Panc1 (cell line): Measurements from ENCODE around the gene SYDE2. TPM values are rescaled to one million over a fixed set of nuclear protein-coding genes. Genes with fewer than 3 reads are reported as not detected.
"Not testable (repeated sequence)": the region's sequence is repeated elsewhere in the genome, so short reads cannot be mapped to it uniquely, and the experiment has no call there.

Experiments
- ATAC-seq: fragments of 200-7000 bp; cut with Tn5 transposase; 2 replicates; pipeline ENCODE4 v1.9.1; 2020; ENCODE audit warnings: mild to moderate bottlenecking, moderate library complexity
- Bru-seq: library from RNA; stranded (reverse); fragments of 400-500 nt; gene quantifications from one replicate; lab custom pipeline; 2021; lab: Mats Ljungman, UMichigan
- BruChase-seq, 2 experiments: library from RNA; stranded (reverse); fragments of 400-500 nt; gene quantifications; one replicate each; lab custom pipeline; 2021; lab: Mats Ljungman, UMichigan
- BruUV-seq: library from RNA; stranded (reverse); fragments of 400-500 nt; replicated peaks from 2 replicates; lab custom pipeline; 2021; lab: Mats Ljungman, UMichigan
- CTCF ChIA-PET: fragments of 300-600 bp; sonication (Branson Sonifier 250); formaldehyde crosslinking; loops from one replicate; lab custom pipeline; 2022; ENCODE audit warnings: antibody characterized with exemption; lab: Charles Lee
- POLR2A ChIA-PET: fragments of 300-600 bp; sonication (Branson Sonifier 250); formaldehyde crosslinking; loops from one replicate; lab custom pipeline; 2022; ENCODE audit warnings: antibody characterized with exemption; lab: Charles Lee
- DNase-seq: peaks from one replicate; pipeline ENCODE4 v3.0.0-alpha.2; 2010; ENCODE audit warnings: low read depth, low spot score
- H3K27ac ChIP-seq: 2 replicates; pipeline ENCODE4 v1.5.1; 2011; ENCODE audit warnings: mild to moderate bottlenecking, low read length, inconsistent platforms
- H3K27me3 ChIP-seq: fragments of 200-500 bp; sonication (Bioruptor generic); 2 replicates; pipeline ENCODE4 v1.6.0; 2014; ENCODE audit warnings: low read length, inconsistent platforms; ENCODE audit not compliant: control insufficient read depth, insufficient read depth
- H3K36me3 ChIP-seq: fragments of 200-500 bp; sonication (Bioruptor generic); 2 replicates; pipeline ENCODE4 v1.5.1; 2014; ENCODE audit warnings: inconsistent platforms, mild to moderate bottlenecking, low read length, moderate library complexity; ENCODE audit not compliant: control insufficient read depth, insufficient read depth
- H3K4me1 ChIP-seq: 2 replicates; pipeline ENCODE4 v1.5.1; 2011; ENCODE audit warnings: inconsistent platforms, mild to moderate bottlenecking, low read length, moderate library complexity; ENCODE audit not compliant: control insufficient read depth, insufficient read depth
- H3K4me3 ChIP-seq, 2 experiments: 2 replicates each; pipeline ENCODE4 v1.5.1; 2011 to 2012; ENCODE audit warnings: low read depth in 2 of 2, low read length in 2 of 2, mild to moderate bottlenecking in 2 of 2, inconsistent platforms in 1 of 2, moderate library complexity in 1 of 2
- H3K9me3 ChIP-seq: fragments of 200-500 bp; sonication (Bioruptor generic); 2 replicates; pipeline ENCODE4 v1.5.1; 2014; ENCODE audit warnings: low read depth, mild to moderate bottlenecking, inconsistent platforms, low read length, moderate library complexity; ENCODE audit not compliant: control insufficient read depth, insufficient read depth
- POLR2AphosphoS5 ChIP-seq: IDR thresholded peaks from 2 replicates; pipeline ENCODE4 v1.6.1; 2012; ENCODE audit warnings: mild to moderate bottlenecking, low read depth, low read length, moderate library complexity
- SIN3A ChIP-seq: IDR thresholded peaks from 2 replicates; pipeline ENCODE4 v1.6.1; 2012; ENCODE audit warnings: low read depth, mild to moderate bottlenecking, low read length, moderate library complexity, borderline replicate concordance; ENCODE audit not compliant: insufficient read depth
- TCF7L2 ChIP-seq: IDR thresholded peaks from 2 replicates; pipeline ENCODE4 v1.6.1; 2011; ENCODE audit warnings: mild to moderate bottlenecking, low read depth, low read length, inconsistent platforms
- in situ Hi-C: cut with HindIII; loops from 2 replicates; pipeline ENCODE4 v1.10.0; 2016; ENCODE audit warnings: low sequenced_read_pairs, low pct_unique_long_range_greater_than_20kb
- intact Hi-C: fragments of 100-400 bp; cut with micrococcal nuclease; formaldehyde crosslinking; loops from one replicate; pipeline ENCODE4 v1.10.0; 2022; ENCODE audit not compliant: unreplicated experiment
- long read RNA-seq: library from polyadenylated mRNA; unstranded; transcript quantifications from one replicate; pipeline ENCODE4 v2.0.0, GENCODE V29; 2021; ENCODE audit not compliant: unreplicated experiment
- polyA plus RNA-seq: library from polyadenylated mRNA; unstranded; fragments of >200 nt; gene quantifications from one replicate; pipeline ENCODE4 v1.2.1, GENCODE V29; 2012; ENCODE audit warnings: missing spikeins; ENCODE audit not compliant: insufficient read length
- total RNA-seq: library from RNA; stranded (reverse); gene quantifications from one replicate; pipeline ENCODE4 v1.2.1, GENCODE V29; 2021; ENCODE audit not compliant: unreplicated experiment
- TF ChIP-seq, protein P1 (sequence below): fragments of 450-650 bp; IDR thresholded peaks from 2 replicates; pipeline ENCODE4 v1.5.1; 2017; ENCODE audit warnings: mild to moderate bottlenecking
- TF ChIP-seq, protein P2 (sequence below), 2 experiments: IDR thresholded peaks; 2 replicates each; pipeline ENCODE4 v1.6.1; 2011 to 2012; ENCODE audit warnings: low read depth in 2 of 2, control low read depth in 1 of 2, low read length in 1 of 2, mild to moderate bottlenecking in 1 of 2, moderate library complexity in 1 of 2; ENCODE audit not compliant: insufficient read depth in 1 of 2

Gene SYDE2, protein sequence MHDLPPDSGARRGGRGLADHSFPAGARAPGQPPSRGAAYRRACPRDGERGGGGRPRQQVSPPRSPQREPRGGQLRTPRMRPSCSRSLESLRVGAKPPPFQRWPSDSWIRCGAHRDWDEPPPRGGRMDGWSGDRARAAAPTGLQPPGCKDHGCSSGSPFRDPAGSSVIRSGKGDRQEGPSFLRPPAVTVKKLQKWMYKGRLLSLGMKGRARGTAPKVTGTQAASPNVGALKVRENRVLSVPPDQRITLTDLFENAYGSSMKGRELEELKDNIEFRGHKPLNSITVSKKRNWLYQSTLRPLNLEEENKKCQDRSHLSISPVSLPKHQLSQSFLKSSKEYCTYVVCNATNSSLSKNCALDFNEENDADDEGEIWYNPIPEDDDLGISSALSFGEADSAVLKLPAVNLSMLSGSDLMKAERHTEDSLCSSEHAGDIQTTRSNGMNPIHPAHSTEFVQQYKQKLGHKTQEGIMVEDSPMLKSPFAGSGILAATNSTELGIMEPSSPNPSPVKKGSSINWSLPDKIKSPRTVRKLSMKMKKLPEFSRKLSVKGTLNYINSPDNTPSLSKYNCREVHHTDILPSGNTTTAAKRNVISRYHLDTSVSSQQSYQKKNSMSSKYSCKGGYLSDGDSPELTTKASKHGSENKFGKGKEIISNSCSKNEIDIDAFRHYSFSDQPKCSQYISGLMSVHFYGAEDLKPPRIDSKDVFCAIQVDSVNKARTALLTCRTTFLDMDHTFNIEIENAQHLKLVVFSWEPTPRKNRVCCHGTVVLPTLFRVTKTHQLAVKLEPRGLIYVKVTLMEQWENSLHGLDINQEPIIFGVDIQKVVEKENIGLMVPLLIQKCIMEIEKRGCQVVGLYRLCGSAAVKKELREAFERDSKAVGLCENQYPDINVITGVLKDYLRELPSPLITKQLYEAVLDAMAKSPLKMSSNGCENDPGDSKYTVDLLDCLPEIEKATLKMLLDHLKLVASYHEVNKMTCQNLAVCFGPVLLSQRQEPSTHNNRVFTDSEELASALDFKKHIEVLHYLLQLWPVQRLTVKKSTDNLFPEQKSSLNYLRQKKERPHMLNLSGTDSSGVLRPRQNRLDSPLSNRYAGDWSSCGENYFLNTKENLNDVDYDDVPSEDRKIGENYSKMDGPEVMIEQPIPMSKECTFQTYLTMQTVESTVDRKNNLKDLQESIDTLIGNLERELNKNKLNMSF
- total RNA-seq: 18.2 TPM
- polyA plus RNA-seq: 2.9 TPM
- percentile 91 among the genes with signal in this experiment for Bru-seq, nascent RNA
- BruChase-seq, experiment 1, labeled RNA remaining after a 2-hour chase: percentile 93 among the genes with signal in this experiment
- BruChase-seq, experiment 2, labeled RNA remaining after a 6-hour chase: percentile 82 among the genes with signal in this experiment
- long read RNA-seq, full-length matches to known transcripts: 18 of 33 reads
- long read RNA-seq, partial matches to known transcripts: 8 of 33 reads
- long read RNA-seq, other reads (novel, unspliced or antisense): 7 of 33 reads

DNA sequence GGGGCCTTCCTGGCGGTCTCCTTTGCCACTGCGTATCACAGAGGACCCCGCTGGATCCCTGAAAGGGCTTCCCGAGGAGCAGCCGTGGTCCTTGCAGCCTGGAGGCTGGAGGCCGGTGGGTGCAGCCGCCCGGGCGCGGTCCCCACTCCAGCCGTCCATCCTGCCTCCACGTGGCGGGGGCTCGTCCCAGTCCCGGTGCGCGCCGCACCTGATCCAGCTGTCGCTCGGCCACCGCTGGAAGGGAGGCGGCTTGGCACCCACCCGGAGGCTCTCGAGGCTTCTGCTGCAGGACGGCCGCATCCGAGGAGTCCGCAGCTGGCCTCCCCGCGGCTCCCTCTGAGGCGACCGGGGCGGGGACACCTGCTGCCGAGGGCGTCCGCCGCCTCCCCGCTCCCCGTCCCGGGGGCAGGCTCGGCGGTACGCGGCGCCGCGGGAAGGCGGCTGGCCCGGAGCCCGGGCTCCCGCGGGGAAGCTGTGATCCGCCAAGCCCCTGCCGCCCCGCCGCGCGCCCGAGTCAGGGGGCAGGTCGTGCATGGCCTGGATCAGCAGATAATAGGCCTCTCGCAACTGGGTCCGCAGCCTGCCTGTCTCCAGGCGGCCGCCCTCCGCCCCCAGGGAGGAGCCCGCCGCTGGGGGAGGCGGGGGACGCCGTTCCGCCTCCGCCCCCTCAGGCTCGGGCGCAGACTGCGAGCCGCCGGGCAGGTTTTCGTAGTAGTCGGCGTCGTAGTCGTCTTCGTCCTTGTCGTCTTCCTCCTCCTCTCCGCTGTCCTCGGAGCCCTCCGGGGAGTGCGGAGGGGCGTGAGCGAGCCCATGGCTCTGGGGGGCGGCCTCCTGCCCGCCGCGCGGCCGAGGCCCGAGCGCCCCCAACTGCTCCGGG is at the start of gene SYDE2:
TSS of gene SYDE2 (minus strand) at position 554 of the 877 bp plus-strand sequence. CDS start at position 534, 20 bp downstream.
- Histone ChIP-seq H3K9me3 (no peaks in the 10 kb centered on the region), H3K27me3 (no peaks in the 10 kb centered on the region), H3K36me3 (peaks cover 2% of the 10 kb centered on the region; the same call in 1 of the 2 replicates), H3K27ac (peak within 1 kb of the TSS; percentile 90), H3K4me1 (peaks cover 61% of the 10 kb centered on the region), H3K4me3 (peak within 1 kb of the TSS; percentile 78 to 81)
- ChIA-PET POLR2A (interaction anchor here (0.7 kb wide), 1 partner anchor 70 kb away, joined by 3 read pairs; no protein-coding TSS in a partner anchor), CTCF (interaction anchor here (0.7 to 1.7 kb wide), 2 partner anchors 54 to 581 kb away, joined by 5 to 7 read pairs; no protein-coding TSS in a partner anchor)
- TF ChIP-seq, protein P1, sequence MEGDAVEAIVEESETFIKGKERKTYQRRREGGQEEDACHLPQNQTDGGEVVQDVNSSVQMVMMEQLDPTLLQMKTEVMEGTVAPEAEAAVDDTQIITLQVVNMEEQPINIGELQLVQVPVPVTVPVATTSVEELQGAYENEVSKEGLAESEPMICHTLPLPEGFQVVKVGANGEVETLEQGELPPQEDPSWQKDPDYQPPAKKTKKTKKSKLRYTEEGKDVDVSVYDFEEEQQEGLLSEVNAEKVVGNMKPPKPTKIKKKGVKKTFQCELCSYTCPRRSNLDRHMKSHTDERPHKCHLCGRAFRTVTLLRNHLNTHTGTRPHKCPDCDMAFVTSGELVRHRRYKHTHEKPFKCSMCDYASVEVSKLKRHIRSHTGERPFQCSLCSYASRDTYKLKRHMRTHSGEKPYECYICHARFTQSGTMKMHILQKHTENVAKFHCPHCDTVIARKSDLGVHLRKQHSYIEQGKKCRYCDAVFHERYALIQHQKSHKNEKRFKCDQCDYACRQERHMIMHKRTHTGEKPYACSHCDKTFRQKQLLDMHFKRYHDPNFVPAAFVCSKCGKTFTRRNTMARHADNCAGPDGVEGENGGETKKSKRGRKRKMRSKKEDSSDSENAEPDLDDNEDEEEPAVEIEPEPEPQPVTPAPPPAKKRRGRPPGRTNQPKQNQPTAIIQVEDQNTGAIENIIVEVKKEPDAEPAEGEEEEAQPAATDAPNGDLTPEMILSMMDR: no peak; the same call in 1 of the 2 replicates
- no peak; the same call in none of the 2 replicates for TF ChIP-seq POLR2AphosphoS5
- TF ChIP-seq, protein P2, sequence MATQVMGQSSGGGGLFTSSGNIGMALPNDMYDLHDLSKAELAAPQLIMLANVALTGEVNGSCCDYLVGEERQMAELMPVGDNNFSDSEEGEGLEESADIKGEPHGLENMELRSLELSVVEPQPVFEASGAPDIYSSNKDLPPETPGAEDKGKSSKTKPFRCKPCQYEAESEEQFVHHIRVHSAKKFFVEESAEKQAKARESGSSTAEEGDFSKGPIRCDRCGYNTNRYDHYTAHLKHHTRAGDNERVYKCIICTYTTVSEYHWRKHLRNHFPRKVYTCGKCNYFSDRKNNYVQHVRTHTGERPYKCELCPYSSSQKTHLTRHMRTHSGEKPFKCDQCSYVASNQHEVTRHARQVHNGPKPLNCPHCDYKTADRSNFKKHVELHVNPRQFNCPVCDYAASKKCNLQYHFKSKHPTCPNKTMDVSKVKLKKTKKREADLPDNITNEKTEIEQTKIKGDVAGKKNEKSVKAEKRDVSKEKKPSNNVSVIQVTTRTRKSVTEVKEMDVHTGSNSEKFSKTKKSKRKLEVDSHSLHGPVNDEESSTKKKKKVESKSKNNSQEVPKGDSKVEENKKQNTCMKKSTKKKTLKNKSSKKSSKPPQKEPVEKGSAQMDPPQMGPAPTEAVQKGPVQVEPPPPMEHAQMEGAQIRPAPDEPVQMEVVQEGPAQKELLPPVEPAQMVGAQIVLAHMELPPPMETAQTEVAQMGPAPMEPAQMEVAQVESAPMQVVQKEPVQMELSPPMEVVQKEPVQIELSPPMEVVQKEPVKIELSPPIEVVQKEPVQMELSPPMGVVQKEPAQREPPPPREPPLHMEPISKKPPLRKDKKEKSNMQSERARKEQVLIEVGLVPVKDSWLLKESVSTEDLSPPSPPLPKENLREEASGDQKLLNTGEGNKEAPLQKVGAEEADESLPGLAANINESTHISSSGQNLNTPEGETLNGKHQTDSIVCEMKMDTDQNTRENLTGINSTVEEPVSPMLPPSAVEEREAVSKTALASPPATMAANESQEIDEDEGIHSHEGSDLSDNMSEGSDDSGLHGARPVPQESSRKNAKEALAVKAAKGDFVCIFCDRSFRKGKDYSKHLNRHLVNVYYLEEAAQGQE (IDR thresholded peaks at IDR 0.05; ENCODE audit: insufficient read depth in 1 of 2, low read depth in 2 of 2, low read length in 1 of 2): peak in 1 of 2 experiments; percentile 25; a peak in 1 of 4 replicates
- TF ChIP-seq SIN3A: peak; percentile 83; the same call in 1 of the 2 replicates
- TF ChIP-seq TCF7L2: peak; percentile 79; the same call in 1 of the 2 replicates
- peak; percentile 93 for ATAC-seq
- in situ Hi-C loops: no loop called here
- BruUV-seq: no TSS peak
- intact Hi-C loops: loop anchor here (2.0 kb wide), 2 partner anchors 14 to 56 kb away; no protein-coding TSS in a partner anchor
- DNase-seq: no peak

DNA sequence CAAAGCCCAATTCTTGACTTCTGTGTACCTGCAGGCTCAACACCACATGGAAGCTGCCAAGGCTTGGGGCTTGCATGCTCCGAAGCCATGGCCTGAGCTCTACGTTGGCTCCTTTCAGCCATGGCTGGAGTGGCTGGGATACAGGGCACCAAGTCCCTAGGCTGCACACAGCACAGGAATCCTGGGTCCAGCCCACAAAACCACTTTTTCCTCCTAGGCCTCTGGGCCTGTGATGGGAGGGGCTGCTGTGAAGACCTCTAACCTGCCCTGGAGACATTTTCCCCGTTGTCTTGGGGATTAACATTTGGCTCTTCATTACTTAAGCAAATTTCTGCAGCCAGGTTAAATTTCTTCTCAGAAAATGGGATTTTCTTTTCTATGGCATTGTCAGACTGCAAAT is 48.2 kb upstream of the SYDE2 start:
- POLR2A ChIA-PET, ATAC-seq, H3K4me3 ChIP-seq, intact Hi-C loops, H3K27ac ChIP-seq, H3K4me1 ChIP-seq, H3K27me3 ChIP-seq, in situ Hi-C loops, BruUV-seq, H3K9me3 ChIP-seq, DNase-seq: not testable (repeated sequence)
- CTCF ChIA-PET: interaction anchor here (0.6 kb wide), 1 partner anchor 50 kb away, joined by 3 read pairs; no protein-coding TSS in a partner anchor
- peaks cover 27% of the 10 kb centered on the region for H3K36me3 ChIP-seq
